ENCODE measurements around the gene GATA2. TPM values are rescaled to one million over a fixed set of nuclear protein-coding genes. Genes with fewer than 3 reads are reported as not detected.

Gene GATA2
- total RNA-seq, 2 donors from 2014 or later, result 181 to 275 TPM

DNA sequence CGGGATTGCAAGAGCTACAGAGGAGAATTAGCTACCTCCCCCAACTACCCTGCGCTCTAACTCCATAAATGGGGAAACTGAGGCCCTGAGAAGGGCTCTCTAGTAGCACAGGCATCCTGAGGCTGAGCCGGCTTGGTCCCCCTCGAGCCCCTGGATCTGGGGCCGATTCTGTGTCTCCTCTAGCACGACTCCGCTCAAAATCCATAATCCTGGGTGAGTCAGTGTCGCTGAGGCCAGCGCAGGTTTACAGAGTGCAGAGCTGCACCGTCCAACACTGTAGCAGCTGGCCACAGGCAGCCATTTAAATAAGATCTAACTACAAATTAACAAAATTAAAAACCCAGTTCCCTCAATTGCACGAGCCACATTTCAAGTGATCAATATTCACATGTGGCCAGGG lies 10.8 kb downstream of the GATA2 start:
- WGBS, result 46% methylated on average over 11 of the region's 11 CpGs
- Histone ChIP-seq H3K4me3 (peak overlapping the region in 1 of 2 donors; percentile 85), H3K36me3 (peaks cover 6 to 18% of the 10 kb centered on the region in 2 donors), H3K27ac (peak overlapping the region; percentile 99), H3K9me3 (no peaks in the 10 kb centered on the region), H3K27me3 (replicated peaks; ENCODE audit: insufficient read depth) (no peaks in the 10 kb centered on the region), H3K4me1 (replicated peaks) (peaks cover 22% of the 10 kb centered on the region)
- DNase-seq (ENCODE audit: low spot score), result no peak
- intact Hi-C loops (cut with DNase I), result loop anchor here (5.0 kb wide), 1 partner anchor 100 kb away; no protein-coding TSS in a partner anchor
- TF ChIP-seq POLR2A (IDR thresholded peaks at IDR 0.05), result no peak
- no peak for TF ChIP-seq POLR2AphosphoS5 (IDR thresholded peaks at IDR 0.05)
- TF ChIP-seq, protein P1, sequence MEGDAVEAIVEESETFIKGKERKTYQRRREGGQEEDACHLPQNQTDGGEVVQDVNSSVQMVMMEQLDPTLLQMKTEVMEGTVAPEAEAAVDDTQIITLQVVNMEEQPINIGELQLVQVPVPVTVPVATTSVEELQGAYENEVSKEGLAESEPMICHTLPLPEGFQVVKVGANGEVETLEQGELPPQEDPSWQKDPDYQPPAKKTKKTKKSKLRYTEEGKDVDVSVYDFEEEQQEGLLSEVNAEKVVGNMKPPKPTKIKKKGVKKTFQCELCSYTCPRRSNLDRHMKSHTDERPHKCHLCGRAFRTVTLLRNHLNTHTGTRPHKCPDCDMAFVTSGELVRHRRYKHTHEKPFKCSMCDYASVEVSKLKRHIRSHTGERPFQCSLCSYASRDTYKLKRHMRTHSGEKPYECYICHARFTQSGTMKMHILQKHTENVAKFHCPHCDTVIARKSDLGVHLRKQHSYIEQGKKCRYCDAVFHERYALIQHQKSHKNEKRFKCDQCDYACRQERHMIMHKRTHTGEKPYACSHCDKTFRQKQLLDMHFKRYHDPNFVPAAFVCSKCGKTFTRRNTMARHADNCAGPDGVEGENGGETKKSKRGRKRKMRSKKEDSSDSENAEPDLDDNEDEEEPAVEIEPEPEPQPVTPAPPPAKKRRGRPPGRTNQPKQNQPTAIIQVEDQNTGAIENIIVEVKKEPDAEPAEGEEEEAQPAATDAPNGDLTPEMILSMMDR (IDR thresholded peaks at IDR 0.05), result no peak

DNA sequence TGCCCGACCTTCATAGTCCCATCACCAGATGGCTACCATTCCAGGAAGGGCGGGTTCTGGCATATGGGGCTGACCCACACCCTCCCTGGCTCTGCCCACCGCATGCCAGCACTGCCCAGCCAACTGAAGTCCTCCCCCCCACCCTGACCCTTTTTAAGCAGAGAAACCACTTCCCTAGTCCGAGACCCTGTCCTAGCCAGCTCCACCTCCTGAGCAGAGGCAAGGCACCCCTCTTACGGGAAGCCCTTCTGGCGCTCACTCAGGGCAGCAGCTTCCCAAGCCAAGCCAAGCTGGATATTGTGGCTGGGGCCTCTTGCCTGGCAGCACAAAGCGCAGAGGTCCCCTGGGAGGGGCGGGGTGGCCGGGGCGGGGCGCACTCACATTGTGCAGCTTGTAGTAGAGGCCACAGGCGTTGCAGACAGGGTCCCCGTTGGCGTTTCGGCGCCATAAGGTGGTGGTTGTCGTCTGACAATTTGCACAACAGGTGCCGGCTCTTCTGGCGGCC lies 11.5 kb downstream of the GATA2 start:
- H3K36me3 ChIP-seq, result peaks cover 6 to 18% of the 10 kb centered on the region in 2 donors
- peaks cover 22% of the 10 kb centered on the region for H3K4me1 ChIP-seq (replicated peaks)
- peak overlapping the region; percentile 99 for H3K27ac ChIP-seq
- 49% methylated on average over 10 of the region's 19 CpGs for WGBS
- no peak for DNase-seq (ENCODE audit: low spot score)
- peak overlapping the region in 1 of 2 donors; percentile 4 for H3K4me3 ChIP-seq
- H3K9me3 ChIP-seq, result no peaks in the 10 kb centered on the region
- no peaks in the 10 kb centered on the region for H3K27me3 ChIP-seq (replicated peaks; ENCODE audit: insufficient read depth)
- intact Hi-C loops (cut with DNase I), result loop anchor here (5.0 kb wide), 1 partner anchor 99 kb away; no protein-coding TSS in a partner anchor
- no peak for TF ChIP-seq POLR2A (IDR thresholded peaks at IDR 0.05)
- TF ChIP-seq, protein P1 (IDR thresholded peaks at IDR 0.05), result no peak
- TF ChIP-seq POLR2AphosphoS5 (IDR thresholded peaks at IDR 0.05), result no peak

DNA sequence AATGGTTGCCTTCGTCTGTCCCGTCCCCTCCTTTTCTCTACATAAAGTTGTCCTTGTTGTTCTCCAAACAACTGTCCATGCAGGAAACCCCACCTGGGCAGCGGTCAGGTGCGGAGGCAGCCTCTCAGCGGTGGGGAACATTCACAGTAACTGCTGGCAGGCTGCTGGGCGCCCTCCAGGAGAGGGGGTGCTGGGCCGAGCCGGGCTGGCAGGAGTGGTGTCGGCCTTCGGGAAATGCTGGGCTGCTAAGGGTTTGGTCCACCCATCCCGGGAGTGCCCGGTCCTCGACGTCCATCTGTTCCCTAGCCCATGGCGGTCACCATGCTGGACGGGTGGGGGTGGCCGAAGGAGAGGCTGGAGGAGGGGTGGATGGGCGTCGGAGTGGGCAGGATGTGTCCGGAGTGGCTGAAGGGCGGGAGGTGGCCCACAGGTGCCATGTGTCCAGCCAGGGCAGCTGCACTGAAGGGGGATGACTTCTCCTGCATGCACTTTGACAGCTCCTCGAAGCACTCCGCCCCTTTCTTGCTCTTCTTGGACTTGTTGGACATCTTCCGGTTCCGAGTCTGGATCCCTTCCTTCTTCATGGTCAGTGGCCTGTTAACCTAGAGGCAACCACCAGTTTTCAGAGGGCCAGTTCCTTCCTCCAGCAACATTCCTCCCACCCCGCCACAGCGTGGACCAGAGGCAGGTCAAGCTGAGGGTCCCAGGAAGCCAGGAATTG lies 12.1 kb downstream of the GATA2 start:
- TF ChIP-seq POLR2A (IDR thresholded peaks at IDR 0.05) (no peak), POLR2AphosphoS5 (IDR thresholded peaks at IDR 0.05) (no peak)
- TF ChIP-seq, protein P1 (IDR thresholded peaks at IDR 0.05), result no peak
- 39% methylated on average over 27 of the region's 27 CpGs for WGBS
- Histone ChIP-seq H3K27ac (peak overlapping the region; percentile 99), H3K36me3 (peaks cover 6 to 18% of the 10 kb centered on the region in 2 donors), H3K4me3 (peak overlapping the region in 1 of 2 donors; percentile 4), H3K4me1 (replicated peaks) (peaks cover 22% of the 10 kb centered on the region), H3K27me3 (replicated peaks; ENCODE audit: insufficient read depth) (no peaks in the 10 kb centered on the region), H3K9me3 (no peaks in the 10 kb centered on the region)
- intact Hi-C loops (cut with DNase I), result loop anchor here (5.0 kb wide), 1 partner anchor 99 kb away; no protein-coding TSS in a partner anchor
- no peak for DNase-seq (ENCODE audit: low spot score)

DNA sequence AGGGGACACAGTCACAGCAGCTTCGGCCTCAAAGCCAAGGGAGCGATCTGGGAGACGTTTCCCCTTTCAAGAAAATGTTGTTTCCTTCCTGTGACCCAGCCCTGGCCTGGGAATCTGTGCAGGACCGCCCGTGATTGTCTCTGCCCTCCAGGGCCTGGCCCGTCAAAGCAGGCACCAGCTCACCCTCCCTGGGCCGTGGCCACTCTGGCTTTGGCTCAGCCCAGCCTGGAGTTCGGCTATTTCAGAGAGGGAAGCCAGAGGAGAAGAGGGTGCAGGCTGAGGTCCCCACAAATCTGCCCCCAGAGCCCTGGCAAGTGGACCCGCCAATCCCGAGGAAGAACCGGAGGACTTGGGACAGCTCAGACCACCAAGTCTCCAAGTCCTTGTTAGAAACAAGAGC lies 12.7 kb downstream of the GATA2 start:
- Histone ChIP-seq H3K36me3 (peaks cover 6 to 18% of the 10 kb centered on the region in 2 donors), H3K4me1 (replicated peaks) (peaks cover 22% of the 10 kb centered on the region), H3K27ac (peak overlapping the region; percentile 99), H3K27me3 (replicated peaks; ENCODE audit: insufficient read depth) (no peaks in the 10 kb centered on the region), H3K4me3 (no peak overlapping the region), H3K9me3 (no peaks in the 10 kb centered on the region)
- WGBS, result 32% methylated on average over 9 of the region's 11 CpGs
- TF ChIP-seq POLR2AphosphoS5 (IDR thresholded peaks at IDR 0.05) (no peak), POLR2A (IDR thresholded peaks at IDR 0.05) (no peak)
- TF ChIP-seq, protein P1 (IDR thresholded peaks at IDR 0.05), result no peak
- no peak for DNase-seq (ENCODE audit: low spot score)
- intact Hi-C loops (cut with DNase I), result loop anchor here (5.0 kb wide), 1 partner anchor 98 kb away; no protein-coding TSS in a partner anchor

Data from prostate gland (tissue), 2 donors.